H1 (cell line): ENCODE data around the gene ACACB. TPM values are rescaled to one million over a fixed set of nuclear protein-coding genes. Genes with fewer than 3 reads are reported as not detected.

Experiments
- NRF1 ChIP-seq: IDR thresholded peaks from 2 replicates; pipeline ENCODE4 v1.6.1; 2011; ENCODE audit warnings: mild to moderate bottlenecking, low read depth, low read length, improper control_type of control experiment
- polyA plus RNA-seq, 7 experiments: library from polyadenylated mRNA; depleted of rRNA in 3 of 7; stranded (reverse) in 5 of 7; unstranded in 2 of 7; fragments of >200 nt in 5 of 7; fragments of 200-250 nt in 2 of 7; gene quantifications; 1 replicate in 5 of 7; 2 replicates in 1 of 7; 4 replicates in 1 of 7; pipeline versions ENCODE4 v1.2.1 to v1.2.3, GENCODE V29; 2011 to 2013; ENCODE audit warnings: missing spikeins in 2 of 7, mixed read lengths in 2 of 7
- total RNA-seq: library from RNA; stranded (reverse); fragmentation: NEBNext Ultra II Directional; extraction: Animal tissue kit (Norgen Biotek cat#: 25700); gene quantifications from 2 replicates; pipeline ENCODE4 v1.2.1, GENCODE V29; 2021

Gene ACACB
- total and polyA plus RNA-seq, 2 of the 8 experiments (the other 6 are each of a cell fraction or from before 2014, with no cell fraction given): 5.8 to 15.3 TPM

- TF ChIP-seq NRF1: no peak
Measured at GRCh38 chr12:109131154-109132050, 15.0 kb downstream of the ACACB start (continued).
